Ovary (tissue), 3 donors: ENCODE data around the gene XPO1.

Experiments
- CTCF ChIP-seq, 3 donors: fragments of 450-650 bp in 2 of 3; fragments of 200-600 bp in 1 of 3; IDR thresholded peaks; one replicate each; pipeline versions ENCODE4 v1.5.1 to v1.8.0; 2016 to 2022; ENCODE audit warnings: antibody characterized with exemption in 3 of 3, mild to moderate bottlenecking in 1 of 3
- EP300 ChIP-seq: sonication (generic); formaldehyde crosslinking; IDR thresholded peaks from one replicate; pipeline ENCODE4 v1.6.1; 2017; ENCODE audit warnings: antibody characterized with exemption
- POLR2A ChIP-seq: fragments of 450-650 bp; IDR thresholded peaks from one replicate; pipeline ENCODE4 v1.6.1; 2017; ENCODE audit warnings: antibody characterized with exemption, mild to moderate bottlenecking, moderate library complexity
- donor health status: DM: no; HTN: no; CAD: no.

GRCh38 chr2:61461404-61461803, 76.8 kb downstream of the XPO1 start:
- no peak for TF ChIP-seq POLR2A
- TF ChIP-seq CTCF (IDR thresholded peaks at IDR 0.05) = no peak
- no peak for TF ChIP-seq EP300
